KMS-11 (cell line): Measurements from ENCODE around the gene CTCFL.

ENCODE experiments used
- H2AFZ ChIP-seq: fragments of 200-600 bp; sonication (generic); 2 replicates; pipeline ENCODE4 v1.6.1; 2016; ENCODE audit warnings: antibody characterized with exemption, mixed run types, low read depth
- H3K27ac ChIP-seq: fragments of 200-600 bp; sonication (generic); 2 replicates; pipeline ENCODE4 v1.6.1; 2016; ENCODE audit warnings: mild to moderate bottlenecking, mixed run types
- H3K27me3 ChIP-seq: fragments of 200-600 bp; sonication (generic); 2 replicates; pipeline ENCODE4 v1.6.1; 2017; ENCODE audit warnings: mild to moderate bottlenecking, low read depth, mixed run types, moderate library complexity; ENCODE audit not compliant: insufficient read depth
- H3K36me3 ChIP-seq: fragments of 200-600 bp; sonication (generic); 2 replicates; pipeline ENCODE4 v1.6.1; 2017; ENCODE audit warnings: mild to moderate bottlenecking, mixed run types; ENCODE audit not compliant: insufficient read depth
- H3K4me1 ChIP-seq: fragments of 200-600 bp; sonication (generic); 2 replicates; pipeline ENCODE4 v1.6.1; 2016; ENCODE audit warnings: mild to moderate bottlenecking, low read depth, mixed run types; ENCODE audit not compliant: poor library complexity, severe bottlenecking
- H3K4me2 ChIP-seq: fragments of 200-600 bp; sonication (generic); 2 replicates; pipeline ENCODE4 v1.7.0; 2016; ENCODE audit warnings: mild to moderate bottlenecking, mixed run types
- H3K4me3 ChIP-seq: fragments of 200-600 bp; sonication (generic); IDR thresholded peaks from 2 replicates; pipeline ENCODE4 v1.6.1; 2017; ENCODE audit warnings: low read depth, low read length, mixed read lengths; ENCODE audit not compliant: insufficient read depth
- H3K79me2 ChIP-seq: fragments of 200-600 bp; sonication (generic); 2 replicates; pipeline ENCODE4 v1.6.1; 2016; ENCODE audit warnings: low read depth, mixed run types; ENCODE audit not compliant: insufficient read depth
- H3K9ac ChIP-seq: fragments of 200-600 bp; sonication (generic); 2 replicates; pipeline ENCODE4 v1.6.1; 2016; ENCODE audit warnings: mild to moderate bottlenecking, mixed run types
- H4K20me1 ChIP-seq: fragments of 200-600 bp; sonication (generic); 2 replicates; pipeline ENCODE4 v1.6.1; 2016; ENCODE audit warnings: mild to moderate bottlenecking, mixed run types; ENCODE audit not compliant: insufficient read depth
- TF ChIP-seq, protein P1 (sequence below): fragments of 200-600 bp; sonication (generic); conservative IDR thresholded peaks from 2 replicates; pipeline ENCODE4 v1.6.1; 2017; ENCODE audit warnings: low read depth, mild to moderate bottlenecking, antibody characterized with exemption, low read length, moderate library complexity, mixed read lengths

The CTCFL gene

DNA sequence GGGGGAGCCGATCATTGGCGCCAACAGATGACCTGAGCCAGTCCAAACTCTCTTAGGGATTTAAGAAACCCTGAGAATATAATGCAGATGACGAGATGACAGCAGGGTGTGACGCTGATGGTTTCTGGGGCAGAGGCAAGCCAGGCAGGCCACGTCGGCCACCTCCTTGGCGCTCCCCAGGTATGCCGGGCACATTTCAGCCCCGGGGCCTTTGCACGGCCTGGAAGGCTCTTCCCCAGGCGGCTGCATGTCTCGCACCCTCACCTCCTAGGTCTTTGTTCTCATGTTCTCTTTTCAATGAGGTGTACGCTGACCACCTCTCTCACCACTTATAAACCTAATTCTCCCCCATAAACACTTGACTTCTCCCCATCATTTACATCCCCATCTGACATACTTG lies 68.8 kb downstream of the CTCFL start:
- Histone ChIP-seq H3K27me3 (no peaks in the 10 kb centered on the region; the same call in 1 of the 2 replicates), H3K4me3 (no peak overlapping the region), H2AFZ (no peak overlapping the region), H3K9ac (no peak overlapping the region), H3K4me1 (no peaks in the 10 kb centered on the region), H3K36me3 (no peaks in the 10 kb centered on the region), H3K27ac (no peak overlapping the region), H3K79me2 (no peaks in the 10 kb centered on the region), H4K20me1 (no peaks in the 10 kb centered on the region), H3K4me2 (no peak overlapping the region)
- TF ChIP-seq, protein P1, sequence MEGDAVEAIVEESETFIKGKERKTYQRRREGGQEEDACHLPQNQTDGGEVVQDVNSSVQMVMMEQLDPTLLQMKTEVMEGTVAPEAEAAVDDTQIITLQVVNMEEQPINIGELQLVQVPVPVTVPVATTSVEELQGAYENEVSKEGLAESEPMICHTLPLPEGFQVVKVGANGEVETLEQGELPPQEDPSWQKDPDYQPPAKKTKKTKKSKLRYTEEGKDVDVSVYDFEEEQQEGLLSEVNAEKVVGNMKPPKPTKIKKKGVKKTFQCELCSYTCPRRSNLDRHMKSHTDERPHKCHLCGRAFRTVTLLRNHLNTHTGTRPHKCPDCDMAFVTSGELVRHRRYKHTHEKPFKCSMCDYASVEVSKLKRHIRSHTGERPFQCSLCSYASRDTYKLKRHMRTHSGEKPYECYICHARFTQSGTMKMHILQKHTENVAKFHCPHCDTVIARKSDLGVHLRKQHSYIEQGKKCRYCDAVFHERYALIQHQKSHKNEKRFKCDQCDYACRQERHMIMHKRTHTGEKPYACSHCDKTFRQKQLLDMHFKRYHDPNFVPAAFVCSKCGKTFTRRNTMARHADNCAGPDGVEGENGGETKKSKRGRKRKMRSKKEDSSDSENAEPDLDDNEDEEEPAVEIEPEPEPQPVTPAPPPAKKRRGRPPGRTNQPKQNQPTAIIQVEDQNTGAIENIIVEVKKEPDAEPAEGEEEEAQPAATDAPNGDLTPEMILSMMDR = no peak

DNA sequence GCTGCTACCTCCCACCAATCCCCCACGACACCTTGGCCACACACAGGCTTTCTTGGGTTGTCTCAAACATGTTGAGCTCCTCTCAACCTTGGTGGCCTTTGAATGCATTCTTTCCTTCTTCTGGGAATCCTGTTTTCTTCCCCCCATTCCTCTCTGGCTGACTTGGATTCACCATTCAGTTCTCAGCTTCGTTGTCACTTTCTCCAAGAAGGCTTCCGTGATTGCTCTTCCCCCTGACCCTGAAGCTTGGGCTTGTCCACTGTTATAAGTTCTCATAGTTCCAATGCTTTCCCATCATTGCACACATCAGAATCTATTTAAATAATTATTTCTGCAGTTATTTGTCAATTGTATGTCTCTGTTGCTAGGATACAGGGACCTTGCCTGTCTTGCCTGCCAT lies 69.6 kb downstream of the CTCFL start:
- H3K79me2 ChIP-seq = no peaks in the 10 kb centered on the region
- no peaks in the 10 kb centered on the region for H3K36me3 ChIP-seq
- H3K4me2 ChIP-seq = no peak overlapping the region
- H2AFZ ChIP-seq = no peak overlapping the region
- no peaks in the 10 kb centered on the region for H4K20me1 ChIP-seq
- H3K4me1 ChIP-seq = no peaks in the 10 kb centered on the region
- H3K4me3 ChIP-seq = no peak overlapping the region
- H3K27me3 ChIP-seq = no peaks in the 10 kb centered on the region; the same call in 1 of the 2 replicates
- no peak overlapping the region for H3K27ac ChIP-seq
- H3K9ac ChIP-seq = no peak overlapping the region
- TF ChIP-seq, protein P1 = no peak

DNA sequence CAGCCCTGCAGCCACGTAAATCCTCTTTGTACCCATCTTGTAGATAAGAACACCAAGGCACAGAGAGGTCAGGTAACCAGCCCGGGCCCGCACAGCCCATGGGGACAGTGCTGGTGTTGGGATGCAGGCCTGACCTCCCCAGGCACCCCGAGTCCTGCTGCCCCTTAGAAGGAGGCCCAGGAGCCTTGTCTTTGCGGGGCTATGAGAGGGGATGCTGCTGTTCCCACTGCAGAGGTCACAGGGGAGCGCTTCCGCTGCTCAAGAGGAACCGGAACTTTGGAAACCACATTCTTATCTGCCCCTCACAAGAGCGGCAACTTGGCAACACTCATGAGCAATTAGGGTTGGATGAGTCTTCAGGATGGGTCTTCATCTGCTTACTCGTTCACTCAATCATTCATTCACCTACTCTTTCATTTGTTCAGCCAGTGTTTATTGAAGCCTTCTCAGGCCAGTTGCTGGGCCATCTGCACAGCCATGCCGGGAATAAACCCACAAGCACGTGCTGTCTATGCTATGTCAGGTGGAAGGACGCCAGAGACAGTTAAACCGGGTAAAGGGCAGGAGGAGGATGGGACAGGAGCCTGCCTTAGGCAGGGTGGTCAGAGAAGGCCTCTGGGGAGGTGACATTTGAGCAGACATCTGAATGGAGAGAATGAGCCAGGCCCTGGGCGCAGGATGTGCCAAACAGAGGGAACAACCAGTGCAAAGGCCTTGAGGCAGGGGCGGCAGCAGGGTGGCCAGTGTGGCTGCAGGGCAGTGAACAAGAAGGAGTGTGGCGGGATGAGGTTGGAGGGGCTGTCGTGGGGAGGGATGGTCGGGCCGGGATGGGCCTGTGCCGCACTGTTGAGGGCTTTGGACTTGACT lies 72.9 kb downstream of the CTCFL start:
- H3K9ac ChIP-seq = no peak overlapping the region
- no peaks in the 10 kb centered on the region for H3K36me3 ChIP-seq
- H3K27me3 ChIP-seq = no peaks in the 10 kb centered on the region; the same call in 1 of the 2 replicates
- no peak overlapping the region for H2AFZ ChIP-seq
- no peak overlapping the region for H3K4me3 ChIP-seq
- H3K4me2 ChIP-seq = no peak overlapping the region
- TF ChIP-seq, protein P1 = no peak
- no peaks in the 10 kb centered on the region for H3K4me1 ChIP-seq
- H4K20me1 ChIP-seq = no peaks in the 10 kb centered on the region
- no peak overlapping the region for H3K27ac ChIP-seq
- H3K79me2 ChIP-seq = no peaks in the 10 kb centered on the region

DNA sequence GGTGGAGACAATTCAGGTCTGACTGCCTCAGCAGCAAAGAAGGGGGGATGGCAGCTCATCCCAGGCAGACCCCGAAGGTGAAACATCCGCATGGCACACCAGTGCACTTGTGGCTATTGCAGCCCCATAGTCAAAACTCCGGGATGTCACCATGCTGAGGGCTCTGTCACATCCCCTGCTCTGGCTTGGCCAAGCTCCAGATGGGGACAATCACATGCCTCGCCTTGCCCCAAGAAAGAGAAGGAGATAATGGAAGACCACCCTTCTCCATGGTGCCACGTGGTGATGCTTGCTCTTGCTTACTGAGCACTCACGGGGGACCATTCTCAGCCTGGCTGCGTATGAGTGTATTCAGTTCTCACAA lies 73.5 kb downstream of the CTCFL start:
- Histone ChIP-seq H3K79me2 (no peaks in the 10 kb centered on the region), H2AFZ (no peak overlapping the region), H3K36me3 (no peaks in the 10 kb centered on the region), H3K27ac (no peak overlapping the region), H3K4me1 (no peaks in the 10 kb centered on the region), H3K27me3 (no peaks in the 10 kb centered on the region; the same call in 1 of the 2 replicates), H3K4me3 (no peak overlapping the region), H4K20me1 (no peaks in the 10 kb centered on the region), H3K4me2 (no peak overlapping the region), H3K9ac (no peak overlapping the region)
- TF ChIP-seq, protein P1 = no peak
